ENCODE results near the gene PPARD. TPM values are rescaled to one million over a fixed set of nuclear protein-coding genes. Genes with fewer than 3 reads are reported as not detected.

Gene PPARD
- total RNA-seq, 2 donors from 2014 or later: 10.9 to 11.5 TPM

DNA sequence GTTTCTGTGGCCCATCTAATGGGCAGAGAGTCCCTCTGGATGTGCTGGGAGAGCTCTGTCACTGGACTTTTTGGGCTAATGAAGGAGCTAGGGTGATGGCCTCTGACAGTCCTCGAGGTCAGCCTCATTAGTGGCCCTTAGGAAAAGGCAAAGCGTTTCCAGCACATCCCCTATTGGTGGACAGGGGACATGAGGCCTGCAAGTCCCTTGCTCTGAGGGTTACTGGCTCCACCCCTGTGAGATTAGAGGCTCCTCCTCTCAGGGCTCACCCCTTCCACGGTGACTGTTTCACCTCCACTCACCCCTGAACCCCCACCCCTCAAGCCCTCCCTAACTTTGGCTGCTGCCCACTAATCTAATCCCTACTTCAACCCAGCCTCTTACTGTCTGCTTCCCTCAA, 97.0 kb downstream of the PPARD start:
- H3K36me3 Mint-ChIP-seq (ENCODE audit: low read depth): no peaks in the 10 kb centered on the region
- no peak overlapping the region for H3K27ac Mint-ChIP-seq
- Histone ChIP-seq H3K27ac (ENCODE audit: low read depth, low read length) (no peak overlapping the region), H3K9ac (ENCODE audit: extremely low read depth, low read length, poor library complexity, severe bottlenecking) (no peak overlapping the region), H3K4me3 (ENCODE audit: low read length) (no peak overlapping the region), H3K27me3 (ENCODE audit: control insufficient read depth, insufficient read depth, low read length, poor library complexity, severe bottlenecking) (no peaks in the 10 kb centered on the region), H3K4me1 (ENCODE audit: control insufficient read depth, insufficient read depth, low read length) (peaks cover 5% of the 10 kb centered on the region), H3K9me3 (ENCODE audit: control insufficient read depth, low read length) (no peaks in the 10 kb centered on the region), H3K36me3 (ENCODE audit: control insufficient read depth, insufficient read depth, low read length) (no peaks in the 10 kb centered on the region)
- WGBS, 2 experiments (ENCODE audit: insufficient coverage in 1 of 2, insufficient read length in 1 of 2): 58% methylated on average over 2 to 3 of the region's 3 CpGs
- TF ChIP-seq CTCF (conservative IDR thresholded peaks at IDR 0.05): peak; percentile 15
- H3K4me3 Mint-ChIP-seq: no peak overlapping the region
- H3K9me3 Mint-ChIP-seq: no peaks in the 10 kb centered on the region
- DNase-seq: no peak
- H3K4me1 Mint-ChIP-seq: peaks cover 9% of the 10 kb centered on the region
- H3K27me3 Mint-ChIP-seq (ENCODE audit: insufficient read depth): no peaks in the 10 kb centered on the region

DNA sequence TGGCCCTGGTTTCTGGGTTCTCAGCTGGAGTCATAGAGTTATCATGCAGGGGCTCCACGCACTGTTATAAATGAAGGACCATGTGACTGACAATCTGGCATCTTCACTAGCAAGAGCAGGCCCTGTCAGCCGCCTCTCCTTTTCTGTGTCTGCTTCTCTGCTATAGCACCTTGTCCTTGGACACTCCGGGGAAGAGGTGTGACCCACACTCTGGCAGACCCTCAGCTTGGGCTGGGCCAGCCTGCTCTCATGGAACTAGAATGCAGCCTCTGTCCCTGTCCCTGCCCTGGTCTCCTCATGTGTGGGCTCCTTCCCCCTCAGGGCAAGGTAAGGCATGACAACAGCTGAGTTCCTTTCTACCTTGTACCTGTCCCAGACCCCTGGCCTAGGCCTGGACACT, 98.8 kb downstream of the PPARD start:
- no peaks in the 10 kb centered on the region for H3K4me1 Mint-ChIP-seq
- Histone ChIP-seq H3K4me1 (ENCODE audit: control insufficient read depth, insufficient read depth, low read length) (no peaks in the 10 kb centered on the region), H3K27me3 (ENCODE audit: control insufficient read depth, insufficient read depth, low read length, poor library complexity, severe bottlenecking) (no peaks in the 10 kb centered on the region), H3K4me3 (ENCODE audit: low read length) (no peak overlapping the region), H3K27ac (ENCODE audit: low read depth, low read length) (no peak overlapping the region), H3K36me3 (ENCODE audit: control insufficient read depth, insufficient read depth, low read length) (no peaks in the 10 kb centered on the region), H3K9ac (ENCODE audit: extremely low read depth, low read length, poor library complexity, severe bottlenecking) (no peak overlapping the region), H3K9me3 (ENCODE audit: control insufficient read depth, low read length) (no peaks in the 10 kb centered on the region)
- no peaks in the 10 kb centered on the region for H3K36me3 Mint-ChIP-seq (ENCODE audit: low read depth)
- DNase-seq: no peak
- H3K9me3 Mint-ChIP-seq: no peaks in the 10 kb centered on the region
- 72 to 81% methylated on average over 3 of the region's 3 CpGs for WGBS, 2 experiments (ENCODE audit: insufficient coverage in 1 of 2, insufficient read length in 1 of 2)
- no peaks in the 10 kb centered on the region for H3K27me3 Mint-ChIP-seq (ENCODE audit: insufficient read depth)
- H3K27ac Mint-ChIP-seq: no peak overlapping the region
- no peak overlapping the region for H3K4me3 Mint-ChIP-seq
- TF ChIP-seq CTCF (conservative IDR thresholded peaks at IDR 0.05): no peak

DNA sequence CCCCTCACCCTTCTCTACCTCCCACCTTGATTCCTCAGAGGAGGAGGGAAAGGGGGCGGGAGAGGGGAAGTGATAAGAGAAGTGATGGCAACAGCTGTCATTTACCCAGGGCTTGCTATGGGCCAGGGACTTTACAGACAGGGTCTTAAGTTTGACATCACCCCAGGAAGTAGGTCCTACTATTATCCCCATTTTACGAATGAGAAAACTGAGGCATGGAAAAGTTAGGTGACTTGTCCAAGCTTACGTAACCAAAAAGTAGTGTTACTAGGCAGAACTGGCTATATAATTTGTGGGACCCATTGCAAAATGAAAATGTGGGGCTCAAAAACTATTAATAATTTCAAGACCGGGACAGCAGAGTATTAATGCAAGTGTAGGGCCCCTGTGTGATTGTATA, 99.3 kb downstream of the PPARD start:
- Histone ChIP-seq H3K27me3 (ENCODE audit: control insufficient read depth, insufficient read depth, low read length, poor library complexity, severe bottlenecking) (no peaks in the 10 kb centered on the region), H3K36me3 (ENCODE audit: control insufficient read depth, insufficient read depth, low read length) (no peaks in the 10 kb centered on the region), H3K9ac (ENCODE audit: extremely low read depth, low read length, poor library complexity, severe bottlenecking) (no peak overlapping the region), H3K4me3 (ENCODE audit: low read length) (no peak overlapping the region), H3K9me3 (ENCODE audit: control insufficient read depth, low read length) (no peaks in the 10 kb centered on the region), H3K27ac (ENCODE audit: low read depth, low read length) (no peak overlapping the region), H3K4me1 (ENCODE audit: control insufficient read depth, insufficient read depth, low read length) (no peaks in the 10 kb centered on the region)
- Mint-ChIP-seq H3K27ac (no peak overlapping the region), H3K9me3 (no peaks in the 10 kb centered on the region), H3K4me3 (no peak overlapping the region), H3K4me1 (no peaks in the 10 kb centered on the region), H3K36me3 (ENCODE audit: low read depth) (no peaks in the 10 kb centered on the region), H3K27me3 (ENCODE audit: insufficient read depth) (no peaks in the 10 kb centered on the region)
- 95 to 100% methylated on average over 2 to 4 of the region's 4 CpGs for WGBS, 2 experiments (ENCODE audit: insufficient coverage in 1 of 2, insufficient read length in 1 of 2)
- no peak for TF ChIP-seq CTCF (conservative IDR thresholded peaks at IDR 0.05)
- no peak for DNase-seq
